ENCODE results near the gene ARHGAP23.
"Not testable (repeated sequence)": the region's sequence is repeated elsewhere in the genome, so short reads cannot be mapped to it uniquely, and the experiment has no call there.

The ARHGAP23 gene

DNA sequence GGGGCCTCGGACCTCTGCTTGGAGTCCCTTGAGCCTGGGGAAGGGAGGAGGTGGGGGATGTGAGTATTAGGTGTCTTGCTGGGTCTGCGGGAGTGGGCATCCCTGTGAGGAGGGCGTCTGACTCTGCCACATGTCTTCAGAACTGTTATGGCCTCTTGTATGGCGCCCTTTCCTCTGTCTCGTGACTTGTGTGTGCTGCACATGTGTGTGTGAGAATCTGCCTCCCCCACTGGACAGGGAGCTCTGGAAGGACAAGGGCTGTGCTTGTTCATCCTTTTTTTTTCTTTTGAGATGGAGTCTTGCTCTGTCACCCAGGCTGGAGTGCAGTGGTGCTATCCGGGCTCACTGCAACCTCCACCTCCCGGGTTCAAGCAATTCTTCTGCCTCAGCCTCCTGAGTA lies 33.4 kb downstream of the ARHGAP23 start:
- DNase-seq = no peak

GRCh38 chr17:38463451-38463858 lies 35.2 kb downstream of the ARHGAP23 start:
- DNase-seq = no peak

DNA sequence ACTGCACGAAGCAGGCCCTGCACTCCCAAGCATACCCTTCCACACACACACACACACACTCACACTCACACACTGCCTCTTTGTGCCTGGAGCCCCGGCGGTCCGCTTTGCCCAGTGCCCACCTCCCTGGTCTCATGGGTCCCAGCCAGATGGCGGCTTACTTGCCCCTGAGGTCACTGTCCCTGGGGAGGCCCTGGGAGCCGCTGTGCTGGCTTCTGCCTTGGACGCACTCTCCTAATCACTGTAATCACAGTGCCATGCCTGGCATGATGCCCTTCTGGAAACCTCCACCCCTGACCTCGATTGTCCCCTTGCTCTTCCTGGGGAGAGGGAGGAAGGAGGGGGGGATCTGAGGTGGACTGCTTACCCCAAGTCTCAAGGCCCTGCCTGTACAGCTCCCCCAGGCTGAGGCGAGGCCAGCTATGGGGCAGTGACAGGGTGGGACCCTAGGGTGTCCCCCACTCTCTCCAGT lies 36.0 kb downstream of the ARHGAP23 start:
- DNase-seq = no peak

DNA sequence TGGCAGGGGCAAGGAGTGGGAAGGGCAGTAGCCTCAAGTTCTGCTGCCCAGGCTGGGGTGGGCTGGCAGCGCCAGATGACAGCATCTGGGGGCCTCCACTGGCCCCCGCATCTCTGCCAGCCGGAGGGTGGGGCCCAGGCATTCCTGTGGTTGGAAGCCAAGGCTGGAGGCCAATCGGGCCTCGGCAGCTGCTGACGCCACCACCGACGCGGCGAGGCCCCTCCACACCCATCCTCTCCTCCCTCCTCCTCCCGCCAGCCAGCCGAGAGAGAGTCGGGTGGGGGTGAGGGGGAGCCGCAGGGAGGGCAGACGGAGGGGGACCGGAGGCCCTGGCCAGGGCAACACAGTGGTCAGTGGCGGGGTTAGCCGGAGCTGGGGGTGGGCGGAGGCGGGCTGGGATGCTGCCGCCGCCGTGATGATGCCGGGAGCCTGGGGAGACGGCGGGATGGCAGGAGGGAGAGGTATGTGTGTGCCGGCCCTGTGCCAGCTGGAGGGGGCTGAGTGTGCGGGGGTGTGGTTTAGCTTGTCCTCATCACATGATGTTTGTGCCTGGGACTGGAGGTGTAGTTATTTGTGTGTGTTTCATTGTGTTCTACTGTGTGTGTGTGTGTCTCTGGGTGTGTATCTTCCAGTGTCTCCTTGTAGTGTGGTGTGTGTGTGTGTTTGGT lies 36.6 kb downstream of the ARHGAP23 start:
- no peak for DNase-seq

DNA sequence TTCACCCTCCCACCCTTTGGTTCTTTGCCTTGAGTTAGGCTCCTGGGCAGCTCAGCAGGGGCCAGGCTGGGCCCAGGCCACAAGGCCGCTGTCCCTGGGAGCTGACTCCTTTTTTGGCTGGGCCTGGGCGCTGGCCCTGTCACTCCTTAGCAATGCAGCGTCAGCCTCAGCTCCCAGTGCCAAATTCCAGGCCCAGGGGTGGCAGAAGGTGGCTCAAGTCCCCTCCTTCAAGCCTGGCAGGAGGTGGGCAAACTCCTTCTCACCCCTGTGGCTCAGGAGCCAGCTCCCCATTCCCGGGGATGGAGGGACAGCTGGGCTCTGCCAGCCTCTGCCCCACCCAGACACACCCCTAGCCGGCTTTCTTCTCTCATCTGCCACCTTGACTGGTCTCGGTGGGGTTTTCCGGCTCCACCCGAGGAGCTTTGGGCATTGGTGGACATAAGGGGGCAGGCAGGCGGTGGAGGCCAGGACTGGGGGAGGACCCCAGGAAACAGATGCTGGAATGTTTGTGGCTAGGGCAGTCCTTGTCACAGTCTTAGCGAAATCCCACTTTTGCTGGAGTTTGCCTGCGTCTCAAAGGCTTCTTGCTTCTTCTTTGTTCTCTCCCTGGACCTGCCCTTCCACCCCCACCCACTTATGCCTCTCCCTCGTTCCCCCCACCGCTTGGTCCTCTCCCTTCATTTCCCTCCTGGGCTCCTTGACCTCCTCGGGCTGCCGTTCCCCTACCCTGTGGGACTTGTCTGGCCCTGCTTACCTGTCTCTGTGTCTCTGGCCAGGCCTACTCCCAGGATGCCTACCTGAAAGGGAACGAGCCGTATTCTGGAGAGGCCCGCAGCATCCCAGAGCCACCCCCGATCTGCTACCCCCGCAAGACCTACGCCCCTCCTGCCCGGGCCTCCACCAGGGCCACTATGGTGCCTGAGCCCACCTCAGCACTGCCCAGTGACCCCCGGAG lies 37.4 kb downstream of the ARHGAP23 start:
- DNase-seq = no peak

DNA sequence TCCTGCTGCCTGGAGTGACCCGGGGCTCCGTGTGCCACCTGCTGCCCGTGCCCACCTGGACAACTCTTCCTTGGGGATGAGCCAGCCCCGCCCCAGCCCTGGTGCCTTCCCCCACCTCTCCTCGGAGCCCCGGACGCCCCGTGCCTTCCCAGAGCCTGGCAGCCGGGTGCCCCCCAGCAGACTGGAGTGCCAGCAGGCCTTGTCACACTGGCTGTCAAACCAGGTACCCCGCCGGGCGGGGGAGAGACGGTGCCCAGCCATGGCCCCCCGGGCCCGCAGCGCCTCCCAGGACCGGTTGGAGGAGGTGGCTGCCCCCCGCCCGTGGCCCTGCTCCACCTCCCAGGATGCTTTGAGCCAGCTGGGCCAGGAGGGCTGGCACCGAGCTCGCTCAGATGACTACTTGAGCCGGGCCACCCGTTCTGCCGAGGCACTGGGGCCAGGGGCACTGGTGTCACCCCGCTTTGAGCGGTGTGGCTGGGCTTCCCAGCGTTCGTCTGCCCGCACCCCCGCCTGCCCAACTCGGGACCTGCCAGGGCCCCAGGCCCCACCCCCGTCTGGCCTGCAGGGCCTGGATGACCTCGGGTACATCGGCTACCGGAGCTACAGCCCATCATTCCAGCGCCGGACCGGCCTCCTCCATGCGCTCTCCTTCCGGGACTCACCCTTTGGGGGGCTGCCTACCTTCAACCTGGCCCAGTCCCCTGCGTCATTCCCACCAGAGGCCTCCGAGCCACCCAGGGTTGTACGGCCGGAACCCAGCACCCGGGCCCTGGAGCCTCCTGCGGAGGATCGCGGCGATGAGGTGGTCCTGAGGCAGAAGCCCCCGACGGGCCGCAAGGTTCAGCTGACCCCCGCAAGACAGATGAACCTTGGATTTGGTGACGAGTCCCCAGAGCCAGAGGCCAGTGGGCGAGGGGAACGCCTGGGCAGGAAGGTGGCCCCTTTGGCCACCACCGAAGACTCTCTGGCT lies 38.4 kb downstream of the ARHGAP23 start:
- no peak for DNase-seq

DNA sequence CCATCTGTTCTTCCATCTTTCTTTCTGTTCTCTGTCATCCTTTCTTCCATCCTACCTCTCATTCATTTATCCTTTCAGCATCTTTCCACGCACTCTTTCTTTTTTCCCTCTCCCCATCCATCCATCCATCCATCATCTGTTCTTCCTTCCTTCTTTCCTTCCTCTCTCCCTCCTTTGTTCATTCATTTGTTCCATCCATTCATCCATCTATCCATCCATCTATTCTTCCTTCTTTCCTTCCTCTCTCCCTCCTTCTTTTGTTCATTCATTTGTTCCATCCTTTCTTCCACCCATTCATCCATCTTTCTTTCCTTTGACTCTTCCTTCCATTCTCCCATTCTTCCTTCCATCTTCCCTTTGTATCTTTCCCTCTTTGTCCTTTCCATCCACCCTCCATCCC lies 39.2 kb downstream of the ARHGAP23 start:
- no peak for DNase-seq

DNA sequence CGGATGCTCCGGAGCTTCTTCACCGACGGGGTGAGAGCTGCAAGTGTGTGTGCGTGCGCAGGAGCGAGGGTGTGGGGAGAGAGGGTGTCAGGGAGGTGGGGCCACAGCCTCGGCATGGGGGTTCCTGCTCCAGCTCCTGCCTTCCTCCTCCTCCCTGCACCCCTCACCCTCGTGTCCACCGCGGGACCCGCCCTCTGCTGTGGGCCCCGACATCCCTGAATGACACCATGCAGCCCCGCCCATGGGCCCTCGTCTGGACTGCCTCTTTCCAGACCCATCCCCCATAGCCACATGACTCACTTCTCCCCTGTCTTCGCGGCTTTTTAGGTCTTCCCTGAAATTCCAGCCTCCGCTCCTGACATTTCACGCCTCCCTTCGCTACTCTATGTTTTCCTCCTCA lies 41.6 kb downstream of the ARHGAP23 start:
- DNase-seq = no peak

DNA sequence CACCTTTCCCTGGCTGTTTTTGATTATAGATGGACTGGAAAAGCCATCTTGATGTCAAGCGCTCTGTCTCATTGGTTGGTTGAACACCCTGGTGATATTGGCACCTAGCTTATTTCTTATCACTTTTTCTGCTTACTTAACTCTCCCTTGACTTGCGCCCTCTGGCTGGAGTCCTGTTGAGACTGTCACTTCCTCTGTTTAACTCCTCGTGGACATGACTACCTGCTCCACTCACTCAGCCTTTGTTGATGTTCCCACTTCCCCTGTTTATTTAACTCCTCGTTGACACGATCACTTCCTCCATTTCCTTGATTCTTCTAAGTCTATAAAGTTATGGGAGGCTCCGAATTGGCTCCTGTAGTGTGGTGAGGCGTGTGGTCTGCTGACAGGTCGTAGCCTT lies 43.0 kb downstream of the ARHGAP23 start:
- not testable (repeated sequence) for DNase-seq

GRCh38 chr17:38474666-38475065 lies 46.4 kb downstream of the ARHGAP23 start:
- not testable (repeated sequence) for DNase-seq

DNA sequence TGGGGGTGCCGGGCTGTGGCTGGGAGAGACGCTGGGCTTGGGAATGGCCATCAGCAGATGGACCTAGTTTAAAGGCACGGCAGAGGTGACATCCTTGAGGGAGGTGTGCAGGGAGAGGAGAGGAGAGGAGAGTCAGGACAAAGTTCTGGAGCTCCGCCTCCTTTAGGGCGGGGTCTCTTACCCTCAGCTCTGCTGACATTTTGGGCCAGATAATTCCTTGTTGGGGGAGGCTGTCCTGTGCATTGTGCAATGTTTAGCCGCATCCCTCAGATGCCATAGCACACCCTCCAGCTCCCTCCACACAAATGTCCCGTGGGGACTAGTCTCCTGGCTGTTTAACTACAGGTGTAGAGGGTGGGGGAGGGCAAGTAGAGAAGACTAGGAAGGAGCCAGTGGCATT lies 48.3 kb downstream of the ARHGAP23 start:
- DNase-seq = no peak

DNA sequence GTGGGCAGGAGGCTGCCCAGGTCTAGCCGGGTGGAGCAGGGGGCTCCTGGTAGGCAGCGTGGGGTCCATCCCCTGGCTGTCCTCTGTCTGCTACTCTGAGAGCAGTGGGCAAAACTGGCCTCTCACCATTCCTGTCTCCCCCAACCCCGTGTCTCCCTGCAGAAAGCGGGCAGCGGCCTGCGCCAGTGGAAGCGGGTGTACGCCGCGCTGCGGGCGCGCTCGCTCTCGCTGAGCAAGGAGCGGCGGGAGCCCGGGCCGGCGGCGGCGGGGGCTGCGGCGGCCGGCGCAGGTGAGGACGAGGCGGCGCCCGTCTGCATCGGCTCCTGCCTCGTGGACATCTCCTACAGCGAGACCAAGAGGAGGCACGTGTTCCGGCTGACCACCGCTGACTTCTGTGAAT lies 49.2 kb downstream of the ARHGAP23 start:
- not testable (repeated sequence) for DNase-seq

DNA sequence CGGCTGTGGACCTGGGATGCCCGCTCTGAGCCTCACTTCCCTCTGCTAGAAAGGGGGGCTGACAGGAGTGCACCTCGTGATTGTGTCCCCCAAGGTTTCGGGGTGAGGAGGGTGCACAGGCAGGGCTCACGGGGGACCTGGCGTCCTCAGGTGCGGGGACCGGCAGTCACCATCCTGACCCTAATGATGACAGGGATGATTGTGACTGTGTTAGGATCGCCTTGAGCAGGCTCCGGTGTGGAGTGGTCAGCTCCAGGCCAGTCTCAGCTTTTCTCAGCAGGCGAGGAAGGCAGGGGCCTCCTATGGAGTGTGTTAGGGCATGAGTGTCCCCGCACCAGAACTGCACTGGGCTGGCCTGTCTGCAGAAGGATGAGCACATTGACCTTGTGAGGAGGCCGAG lies 49.7 kb downstream of the ARHGAP23 start:
- DNase-seq = not testable (repeated sequence)

- DNase-seq = not testable (repeated sequence)
These were observed 50.4 kb downstream of the ARHGAP23 start for GRCh38 chr17:38478667-38479066.

- DNase-seq = not testable (repeated sequence)
These were observed 53.9 kb downstream of the ARHGAP23 start for GRCh38 chr17:38482039-38482699.

- DNase-seq = not testable (repeated sequence)
These were observed 54.4 kb downstream of the ARHGAP23 start for GRCh38 chr17:38482700-38483043.

GRCh38 chr17:38484242-38485145 lies 56.2 kb downstream of the ARHGAP23 start:
- peak; percentile 44 for DNase-seq

DNA sequence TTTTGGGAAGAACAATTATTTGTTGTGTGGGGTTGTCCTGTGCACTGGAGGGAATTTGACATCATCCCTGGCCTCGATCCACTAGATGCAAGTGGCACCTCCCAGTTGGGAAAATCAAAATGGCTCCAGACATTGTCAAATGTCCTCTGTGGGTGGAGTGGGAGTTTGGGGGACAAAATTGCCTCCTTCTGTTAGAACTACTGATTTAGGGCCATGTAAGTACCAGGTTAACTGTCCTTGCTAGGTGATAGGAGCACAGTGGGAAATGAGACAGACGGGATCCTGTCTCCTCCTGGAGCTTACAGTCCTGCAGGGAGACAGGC lies 56.8 kb downstream of the ARHGAP23 start:
- no peak for DNase-seq

GRCh38 chr17:38485681-38486298 lies 57.5 kb downstream of the ARHGAP23 start:
- peak; percentile 14 for DNase-seq

DNA sequence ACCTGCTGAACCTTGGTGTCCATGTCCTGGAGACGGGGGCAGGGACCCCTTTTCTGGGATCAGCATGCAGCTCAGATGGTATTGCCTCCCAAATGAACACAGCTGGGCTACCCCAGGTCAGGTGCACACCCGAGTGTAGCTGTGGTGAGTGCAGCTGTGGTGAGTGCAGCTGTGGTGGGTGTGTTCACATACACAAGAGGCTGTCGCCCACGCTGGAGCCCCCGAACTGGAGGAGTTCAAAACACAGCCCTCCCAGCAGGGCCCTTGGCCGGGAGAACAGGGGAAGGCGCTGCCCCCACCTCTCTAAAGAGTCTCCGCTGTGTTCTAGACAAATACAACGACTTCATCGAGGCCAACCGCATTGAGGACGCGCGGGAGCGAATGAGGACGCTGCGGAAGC lies 61.5 kb downstream of the ARHGAP23 start:
- not testable (repeated sequence) for DNase-seq

Data from T-helper 9 cell (primary cell).